Osteoblast (primary cell): Measurements from ENCODE around the gene KIF3C. TPM values are rescaled to one million over a fixed set of nuclear protein-coding genes. Genes with fewer than 3 reads are reported as not detected.

ENCODE experiments used
- DNase-seq: peaks from one replicate; pipeline ENCODE4 v3.0.0; 2011; ENCODE audit warnings: low spot score, mixed read lengths; ENCODE audit not compliant: insufficient read length; ENCODE audit errors: missing footprints
- H2AFZ ChIP-seq: 2 replicates; pipeline ENCODE4 v1.6.0; 2011; ENCODE audit warnings: mild to moderate bottlenecking, low read length
- H3K27ac ChIP-seq: 2 replicates; pipeline ENCODE4 v1.5.1; 2011; ENCODE audit warnings: mild to moderate bottlenecking, low read depth, low read length, moderate library complexity
- H3K27me3 ChIP-seq: 2 replicates; pipeline ENCODE4 v1.6.0; 2012; ENCODE audit warnings: mild to moderate bottlenecking, control low read depth, inconsistent platforms, low read length, moderate library complexity; ENCODE audit not compliant: insufficient read depth
- H3K36me3 ChIP-seq: 2 replicates; pipeline ENCODE4 v1.5.1; 2011; ENCODE audit warnings: mild to moderate bottlenecking, low read length, control low read depth, moderate library complexity; ENCODE audit not compliant: insufficient read depth
- H3K4me1 ChIP-seq: 2 replicates; pipeline ENCODE4 v1.5.1; 2011; ENCODE audit warnings: mild to moderate bottlenecking, low read length, control low read depth, moderate library complexity; ENCODE audit not compliant: insufficient read depth
- H3K4me2 ChIP-seq: 2 replicates; pipeline ENCODE4 v1.6.0; 2011; ENCODE audit warnings: mild to moderate bottlenecking, low read length; ENCODE audit not compliant: insufficient read depth
- H3K4me3 ChIP-seq: fragments of 200-600 bp; sonication (generic); 3 replicates; pipeline ENCODE4 v1.5.1; 2012; ENCODE audit warnings: mild to moderate bottlenecking, low read length, inconsistent platforms; ENCODE audit not compliant: insufficient read depth
- H3K79me2 ChIP-seq: 2 replicates; pipeline ENCODE4 v1.6.0; 2012; ENCODE audit warnings: mild to moderate bottlenecking, low read length, control low read depth, inconsistent platforms; ENCODE audit not compliant: insufficient read depth
- H3K9me3 ChIP-seq: 2 replicates; pipeline ENCODE4 v1.5.1; 2011; ENCODE audit warnings: low read depth, low read length, control low read depth
- H4K20me1 ChIP-seq: 2 replicates; pipeline ENCODE4 v1.6.0; 2012; ENCODE audit warnings: mild to moderate bottlenecking, low read length, control low read depth; ENCODE audit not compliant: insufficient read depth
- CTCF ChIP-seq: IDR thresholded peaks from 2 replicates; pipeline ENCODE4 v1.5.1; 2011; ENCODE audit warnings: mild to moderate bottlenecking, low read depth, low read length, moderate library complexity; ENCODE audit errors: extremely low read depth
- small RNA-seq: library from RNA; depleted of rRNA; stranded (forward); fragments of <200 nt; gene quantifications from one replicate; pipeline ENCODE3, GENCODE V24; 2012
- total RNA-seq: library from RNA; depleted of rRNA; stranded (reverse); fragments of >200 nt; gene quantifications from 2 replicates; pipeline ENCODE4 v1.2.3, GENCODE V29; 2012

The KIF3C gene
- total RNA-seq, 1 donor = 17.0 TPM

GRCh38 chr2:25877431-25878360 lies 104.6 kb downstream of the KIF3C start:
- no peaks in the 10 kb centered on the region for H3K9me3 ChIP-seq
- H3K4me1 ChIP-seq = peaks cover 18% of the 10 kb centered on the region
- peaks cover 11% of the 10 kb centered on the region for H3K36me3 ChIP-seq
- H3K79me2 ChIP-seq = peaks cover 54% of the 10 kb centered on the region
- peak overlapping the region; percentile 97 for H3K27ac ChIP-seq
- H3K27me3 ChIP-seq = no peaks in the 10 kb centered on the region
- peak overlapping the region; percentile 96 for H2AFZ ChIP-seq
- peaks cover 30% of the 10 kb centered on the region for H4K20me1 ChIP-seq
- no peak for TF ChIP-seq CTCF
- peak; percentile 86 for DNase-seq
- peak overlapping the region; percentile 98 for H3K4me2 ChIP-seq
- H3K4me3 ChIP-seq = peak overlapping the region; percentile 99

Small RNAs within 50 kb of the gene (small RNA-seq; reads per million reads assigned to genes)
- gene NDUFB4P4 (not detected), gene UQCRHP2 (not detected)

Other genes with a start within 250 kb of the KIF3C start
- 13.0 and 15.0 TPM in 2 replicates for gene ASXL2, start 104.0 kb downstream of the KIF3C start, total RNA-seq
- gene RAB10, start 51.6 kb upstream of the KIF3C start, total RNA-seq = 128 and 151 TPM in 2 replicates
- gene GAREM2, start 190.6 kb upstream of the KIF3C start, total RNA-seq = 1.4 and 2.4 TPM in 2 replicates